Activated CD8-positive, alpha-beta T cell treated with anti-CD3 and anti-CD28 coated beads for 36 hours (primary cell): ENCODE results near the gene TREML2. TPM values are rescaled to one million over a fixed set of nuclear protein-coding genes. Genes with fewer than 3 reads are reported as not detected.
A peak's percentile ranks its signal among the peaks of the same experiment; 100 is the strongest.

Experiments used
- ATAC-seq: fragments of 200-7000 bp; cut with Tn5 transposase; one replicate; pipeline ENCODE4 v1.10.0; 2021; ENCODE audit warnings: mild to moderate bottlenecking, moderate library complexity
- CTCF ChIA-PET: fragments of 350-600 bp; sonication (Branson Sonifier 250); formaldehyde crosslinking; loops from one replicate; lab custom pipeline; 2021; ENCODE audit warnings: antibody characterized with exemption; lab: Charles Lee
- POLR2A ChIA-PET: fragments of 350-600 bp; sonication (Branson Sonifier 250); formaldehyde crosslinking; loops from one replicate; lab custom pipeline; 2021; ENCODE audit warnings: antibody characterized with exemption; lab: Charles Lee
- DNase-seq: peaks from one replicate; pipeline ENCODE4 v3.0.0-alpha.2; 2020
- H3K27ac Mint-ChIP-seq: one replicate; pipeline ENCODE4 v1.8.0; 2021; ENCODE audit warnings: mild to moderate bottlenecking, mixed read lengths
- H3K27me3 Mint-ChIP-seq: one replicate; pipeline ENCODE4 v1.8.0; 2021; ENCODE audit warnings: mixed read lengths
- H3K36me3 Mint-ChIP-seq: one replicate; pipeline ENCODE4 v1.8.0; 2021; ENCODE audit warnings: low read depth, mixed read lengths
- H3K4me1 Mint-ChIP-seq: one replicate; pipeline ENCODE4 v1.8.0; 2021; ENCODE audit warnings: low read depth, mixed read lengths
- H3K4me3 Mint-ChIP-seq: one replicate; pipeline ENCODE4 v1.8.0; 2021; ENCODE audit warnings: mild to moderate bottlenecking, moderate library complexity, mixed read lengths
- H3K9me3 Mint-ChIP-seq: one replicate; pipeline ENCODE4 v1.8.0; 2021; ENCODE audit warnings: mixed read lengths
- CTCF ChIP-seq: fragments of 200-600 bp; IDR thresholded peaks from one replicate; pipeline ENCODE4 v1.8.0; 2022; ENCODE audit warnings: antibody characterized with exemption, mild to moderate bottlenecking
- intact Hi-C: fragments of 100-400 bp; cut with micrococcal nuclease; formaldehyde crosslinking; loops from one replicate; pipeline ENCODE4 v1.10.0; 2022
- total RNA-seq, 2 experiments: library from RNA; stranded (reverse); gene quantifications; one replicate each; pipeline ENCODE4 v1.2.3, GENCODE V29; 2021

Gene TREML2
- total RNA-seq, 2 experiments from 2014 or later = 6.9 to 8.2 TPM

GRCh38 chr6:41187924-41188886 lies 12.7 kb downstream of the TREML2 start:
- Mint-ChIP-seq H3K4me3 (no peak overlapping the region), H3K27ac (no peak overlapping the region), H3K36me3 (peaks cover 7% of the 10 kb centered on the region), H3K4me1 (peaks cover 8% of the 10 kb centered on the region), H3K27me3 (no peaks in the 10 kb centered on the region), H3K9me3 (peaks cover 12% of the 10 kb centered on the region)
- ATAC-seq (no peak), DNase-seq (no peak)
- TF ChIP-seq CTCF = no peak
- intact Hi-C loops = loop anchor here (10.0 kb wide), 1 partner anchor 113 kb away; the partner anchor contains the start of genes NFYA and OARD1
- ChIA-PET POLR2A (interaction anchor here (1.3 to 2.1 kb wide), 3 partner anchors 10 to 96 kb away, joined by 3 to 6 read pairs (median 5); partner anchors contain the start of gene TREML2), CTCF (interaction anchor here (0.7 to 1.6 kb wide), 5 partner anchors 10 to 91 kb away, joined by 3 to 4 read pairs (median 3); no protein-coding TSS in a partner anchor)

- ATAC-seq (no peak), DNase-seq (no peak)
- peaks cover 7% of the 10 kb centered on the region for H3K36me3 Mint-ChIP-seq
- TF ChIP-seq CTCF = no peak
- ChIA-PET POLR2A (no interaction called here), CTCF (interaction anchor here (1.5 to 2.3 kb wide), 2 partner anchors 11 to 15 kb away, joined by 4 to 6 read pairs; partner anchors contain the start of gene TREML2)
- H3K4me3 Mint-ChIP-seq = no peak overlapping the region
- intact Hi-C loops = loop anchor here (10.0 kb wide), 1 partner anchor 111 kb away; the partner anchor contains the start of genes NFYA and OARD1
- peaks cover 12% of the 10 kb centered on the region for H3K9me3 Mint-ChIP-seq
- H3K27me3 Mint-ChIP-seq = no peaks in the 10 kb centered on the region
- H3K4me1 Mint-ChIP-seq = peaks cover 15% of the 10 kb centered on the region
- no peak overlapping the region for H3K27ac Mint-ChIP-seq
Observed at GRCh38 chr6:41186031-41186562, 14.9 kb downstream of the TREML2 start.

GRCh38 chr6:41184761-41185160 lies 16.2 kb downstream of the TREML2 start:
- H3K9me3 Mint-ChIP-seq = peaks cover 5% of the 10 kb centered on the region
- ATAC-seq (no peak), DNase-seq (no peak)
- H3K27ac Mint-ChIP-seq = no peak overlapping the region
- no peak overlapping the region for H3K4me3 Mint-ChIP-seq
- no peak for TF ChIP-seq CTCF
- ChIA-PET CTCF (interaction anchor here (2.3 kb wide), 1 partner anchor 12 kb away, joined by 6 read pairs; no protein-coding TSS in a partner anchor), POLR2A (no interaction called here)
- peaks cover 15% of the 10 kb centered on the region for H3K4me1 Mint-ChIP-seq
- no peaks in the 10 kb centered on the region for H3K27me3 Mint-ChIP-seq
- peaks cover 3% of the 10 kb centered on the region for H3K36me3 Mint-ChIP-seq
- intact Hi-C loops = loop anchor here (10.0 kb wide), 1 partner anchor 110 kb away; the partner anchor contains the start of genes NFYA and OARD1

- H3K4me1 Mint-ChIP-seq = peaks cover 11% of the 10 kb centered on the region
- POLR2A ChIA-PET = interaction anchor here (1.0 to 1.2 kb wide), 3 partner anchors 8 to 14 kb away, joined by 3 read pairs; no protein-coding TSS in a partner anchor
- DNase-seq (peak; percentile 66), ATAC-seq (peak; percentile 96)
- H3K36me3 Mint-ChIP-seq = no peaks in the 10 kb centered on the region
- TF ChIP-seq CTCF = peak; percentile 64
- CTCF ChIA-PET = interaction anchor here (0.6 to 3.9 kb wide), 38 partner anchors 8 to 155 kb away, joined by 3 to 21 read pairs (median 4); partner anchors contain the start of genes TREML1 and TREML2
- no peaks in the 10 kb centered on the region for H3K9me3 Mint-ChIP-seq
- H3K27me3 Mint-ChIP-seq = no peaks in the 10 kb centered on the region
- no peak overlapping the region for H3K27ac Mint-ChIP-seq
- intact Hi-C loops = loop anchor here (10.0 kb wide), 1 partner anchor 108 kb away; the partner anchor contains the start of genes NFYA and OARD1
- H3K4me3 Mint-ChIP-seq = no peak overlapping the region
Observed at GRCh38 chr6:41182069-41183034, 18.6 kb downstream of the TREML2 start.
